ENCODE data around the gene TAS2R31.
"Not testable (repeated sequence)": the region's sequence is repeated elsewhere in the genome, so short reads cannot be mapped to it uniquely, and the experiment has no call there.

- TF ChIP-seq CTCF, POLR2A, POLR2AphosphoS5, EP300 (IDR thresholded peaks at IDR 0.05): not testable (repeated sequence)
Observed at GRCh38 chr12:11041366-11041765, 10.2 kb upstream of the TAS2R31 start.
